ENCODE measurements around the gene SRRM5. TPM values are rescaled to one million over a fixed set of nuclear protein-coding genes. Genes with fewer than 3 reads are reported as not detected.
"Not testable (repeated sequence)": the region's sequence is repeated elsewhere in the genome, so short reads cannot be mapped to it uniquely, and the experiment has no call there.

The SRRM5 gene, protein sequence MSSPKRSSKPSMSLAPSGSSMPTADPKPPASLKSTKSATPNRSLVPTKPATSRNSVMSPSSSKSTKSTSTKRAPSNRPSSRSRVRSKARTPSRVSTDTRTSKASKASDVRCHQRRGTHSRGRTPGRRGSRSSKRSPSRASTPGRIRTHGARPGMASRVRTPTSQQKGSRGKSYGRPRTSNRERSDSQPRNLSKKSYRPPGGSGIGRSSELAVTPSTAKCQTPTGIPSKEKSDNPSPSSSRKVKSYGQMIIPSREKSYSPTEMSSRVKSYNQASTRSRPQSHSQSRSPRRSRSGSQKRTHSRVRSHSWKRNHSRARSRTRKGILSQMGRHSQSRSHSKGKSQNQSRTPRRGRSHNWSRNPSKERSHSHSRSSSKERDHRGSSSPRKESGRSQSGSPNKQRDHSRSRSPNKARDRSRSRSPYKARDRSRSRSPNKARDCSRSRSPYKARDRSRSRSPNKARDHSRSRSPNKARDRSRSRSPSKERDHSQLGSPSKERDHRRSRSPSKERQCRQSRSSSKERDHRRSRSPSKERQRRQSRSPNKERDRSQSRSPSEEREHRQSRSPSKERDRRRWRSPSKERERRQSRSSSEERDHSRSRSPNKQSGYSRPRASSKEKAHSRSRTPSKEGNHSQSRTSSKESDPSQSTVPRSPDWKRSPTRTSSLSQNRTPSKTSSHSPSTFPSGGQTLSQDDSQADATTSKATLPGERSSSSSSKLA
- 0.71 TPM for polyA plus RNA-seq (ENCODE audit: insufficient read length)

GRCh38 chr19:43611788-43612187, at the start of gene SRRM5:
TSS of gene SRRM5 (plus strand) at chr19:43612088. CDS start at chr19:43612122, 34 bp downstream.
- no peak for DNase-seq (ENCODE audit: low read depth)

- DNase-seq (ENCODE audit: low read depth): no peak
These were observed 49.6 kb upstream of the SRRM5 start for GRCh38 chr19:43562226-43562697.

DNA sequence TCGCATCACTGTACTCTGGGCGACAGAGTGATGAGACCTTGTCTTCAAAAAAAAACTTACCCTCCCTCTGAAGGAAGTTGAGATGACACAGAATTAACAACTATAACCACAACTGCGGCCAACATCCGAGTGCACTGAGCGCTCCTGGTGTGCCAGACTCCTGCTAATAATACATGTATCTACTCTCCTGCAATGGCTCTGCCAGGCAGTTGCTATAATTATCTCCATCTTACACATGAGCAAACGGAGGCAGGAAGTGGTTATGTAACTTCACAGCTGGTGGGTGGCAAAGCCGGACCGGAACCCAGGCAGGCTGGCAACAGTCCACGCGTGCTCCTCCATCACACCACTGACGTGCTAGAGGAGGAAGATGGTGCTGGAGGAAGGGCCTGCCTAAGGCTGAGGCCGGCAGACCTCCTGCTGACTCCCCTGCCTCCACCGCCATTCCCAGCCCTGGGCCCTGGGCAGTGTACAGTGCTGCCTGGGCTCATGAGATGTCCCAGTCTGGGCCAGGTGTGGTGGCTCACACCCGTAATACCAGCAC, 49.1 kb upstream of the SRRM5 start:
- DNase-seq (ENCODE audit: low read depth): peak; percentile 28

DNA sequence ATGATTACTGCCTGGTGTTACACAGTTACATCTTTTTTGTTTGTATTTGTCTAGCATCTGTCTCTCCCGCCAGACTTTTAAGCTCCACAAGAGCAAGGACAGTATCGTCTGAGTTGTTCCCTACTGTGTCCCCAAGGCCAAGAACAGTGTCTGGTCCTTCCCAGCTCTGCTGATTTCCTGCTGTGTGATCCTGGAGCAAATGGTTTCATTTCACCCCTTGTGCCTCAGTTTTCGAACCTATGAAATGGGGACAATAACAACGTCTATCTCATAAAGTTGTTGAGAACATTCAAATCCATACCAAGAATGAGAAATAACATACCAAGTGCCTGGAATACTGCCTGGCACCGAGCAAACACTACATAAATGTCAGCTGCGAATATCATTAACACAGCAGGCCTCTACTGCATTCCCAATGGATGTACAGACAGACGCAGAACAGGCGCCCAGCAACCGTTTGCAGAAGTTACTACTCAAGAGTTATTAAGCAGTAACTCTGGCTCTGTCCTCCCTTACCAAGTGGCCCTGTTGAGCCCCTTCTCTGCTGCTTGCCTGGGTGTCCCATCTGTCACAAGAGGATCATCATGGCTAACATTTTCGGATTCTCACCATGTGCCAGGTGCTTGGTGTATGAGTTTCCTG, 48.0 kb upstream of the SRRM5 start:
- no peak for DNase-seq (ENCODE audit: low read depth)

GRCh38 chr19:43564800-43565199, 47.1 kb upstream of the SRRM5 start:
- DNase-seq (ENCODE audit: low read depth): no peak

DNA sequence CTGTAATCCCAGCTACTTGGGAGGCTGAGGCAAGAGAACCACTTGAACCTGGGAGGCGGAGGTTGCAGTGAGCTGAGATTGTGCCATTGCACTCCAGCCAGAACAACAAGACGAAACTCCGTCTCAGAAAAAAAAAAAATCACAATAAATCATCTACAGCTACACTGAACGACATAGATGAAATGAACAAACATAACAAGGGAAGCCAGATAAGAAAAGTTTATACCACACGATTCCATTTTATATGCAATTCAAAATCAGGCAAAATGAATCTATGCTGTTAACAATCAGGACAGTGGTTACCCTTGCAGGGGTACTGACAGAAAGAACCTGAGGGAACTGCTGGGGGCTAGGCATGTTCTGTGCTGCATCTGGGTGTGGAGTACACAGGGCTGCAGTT, 42.2 kb upstream of the SRRM5 start:
- DNase-seq (ENCODE audit: low read depth): no peak

- DNase-seq (ENCODE audit: low read depth): no peak
These were observed 41.6 kb upstream of the SRRM5 start for GRCh38 chr19:43570174-43570791.

- no peak for DNase-seq (ENCODE audit: low read depth)
These were observed 39.7 kb upstream of the SRRM5 start for GRCh38 chr19:43572171-43572588.

- DNase-seq (ENCODE audit: low read depth): no peak
These were observed 37.3 kb upstream of the SRRM5 start for GRCh38 chr19:43574424-43575155.

DNA sequence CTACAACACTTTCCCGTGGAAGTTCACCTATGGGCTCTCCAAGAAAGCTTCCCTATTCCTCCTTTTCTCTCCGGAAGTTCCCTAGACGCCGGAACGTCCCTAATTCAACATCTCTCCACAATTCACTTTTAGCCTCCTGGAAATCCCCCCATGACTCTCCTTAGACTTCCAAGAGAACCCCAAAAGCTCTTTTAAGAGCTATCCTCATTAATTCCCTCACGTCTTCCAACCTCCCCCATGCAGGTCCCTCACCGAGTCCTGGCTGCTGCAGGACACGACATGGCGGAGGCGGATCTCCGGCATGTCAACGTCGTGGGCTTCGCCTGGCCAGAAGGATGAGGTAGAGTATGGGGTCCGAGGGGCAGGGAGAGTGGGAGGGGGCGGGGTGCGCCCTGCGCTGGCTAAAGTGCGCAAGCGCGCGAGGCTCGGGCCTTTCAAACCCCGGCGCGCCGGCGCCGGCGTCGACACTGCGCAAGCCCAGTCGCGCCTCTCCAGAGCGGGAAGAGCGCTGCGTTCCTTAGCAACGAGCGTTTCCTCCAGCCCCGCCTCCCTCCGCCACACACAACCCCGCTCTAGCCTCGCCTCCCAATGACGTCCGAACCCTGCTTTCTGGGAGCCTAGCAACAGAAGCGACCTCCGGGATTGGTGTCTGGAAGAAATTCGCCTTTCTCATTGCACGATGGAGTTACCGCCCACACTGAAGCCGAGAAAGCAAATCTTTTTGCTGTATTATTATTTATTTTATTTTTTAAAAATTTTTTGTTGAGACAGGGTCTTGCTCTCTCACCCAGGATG, 36.5 kb upstream of the SRRM5 start, which contains the start of the genes PINLYP and XRCC1:
PINLYP (plus strand) TSS at position 646 of the 795 bp plus-strand sequence. CDS start 1,391 bp downstream, outside the sequence.
XRCC1 (minus strand) TSS at position 372 of the 795 bp plus-strand sequence; CDS start at position 303, 69 bp downstream.
- DNase-seq (ENCODE audit: low read depth): peak; percentile 98

DNA sequence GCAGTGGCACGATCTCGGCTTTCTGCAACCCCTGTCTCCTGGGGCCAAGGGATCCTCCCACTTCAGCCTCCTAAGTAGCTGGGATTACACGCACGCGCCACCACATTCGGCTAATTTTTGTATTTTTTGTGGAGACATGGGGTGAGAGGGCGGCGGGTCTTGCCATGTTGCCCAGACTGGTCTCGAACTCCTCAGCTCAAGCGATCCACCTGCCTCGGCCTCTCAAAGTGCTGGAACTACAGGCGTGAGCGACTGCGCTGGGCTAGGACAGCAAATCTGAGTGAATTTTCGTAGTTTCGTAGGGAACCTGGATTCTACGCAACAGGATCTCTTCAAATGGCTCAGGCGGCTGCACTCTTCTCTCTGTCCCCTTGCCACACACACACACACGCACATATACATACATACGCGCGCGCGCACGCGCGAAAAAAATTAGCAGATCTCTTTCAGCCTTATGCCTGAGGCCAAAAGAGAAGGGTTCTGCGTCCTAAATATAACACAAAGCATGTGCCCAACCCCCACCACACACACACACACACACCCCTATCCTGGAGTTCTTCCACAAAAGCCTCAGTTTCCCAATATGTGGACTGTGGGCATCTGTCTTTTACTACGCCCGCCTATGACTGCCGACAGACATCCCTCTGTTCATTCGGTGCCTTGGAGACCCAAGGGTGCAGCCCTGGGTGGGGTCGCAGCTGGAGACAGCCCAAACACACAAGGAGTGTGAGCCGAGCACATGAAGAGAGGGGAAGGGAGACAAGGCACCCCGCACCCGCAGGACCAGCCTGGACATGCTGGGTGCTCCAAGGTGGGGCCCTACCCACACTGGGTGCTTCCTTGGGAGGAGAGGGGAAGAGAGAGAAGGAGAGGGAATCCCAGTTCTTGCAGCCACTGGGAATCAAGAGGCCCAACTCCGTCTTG, 35.7 kb upstream of the SRRM5 start:
- no peak for DNase-seq (ENCODE audit: low read depth)

GRCh38 chr19:43578787-43579186, 33.1 kb upstream of the SRRM5 start:
- no peak for DNase-seq (ENCODE audit: low read depth)

- DNase-seq (ENCODE audit: low read depth): no peak
These were observed 30.4 kb upstream of the SRRM5 start for GRCh38 chr19:43581467-43581866.

DNA sequence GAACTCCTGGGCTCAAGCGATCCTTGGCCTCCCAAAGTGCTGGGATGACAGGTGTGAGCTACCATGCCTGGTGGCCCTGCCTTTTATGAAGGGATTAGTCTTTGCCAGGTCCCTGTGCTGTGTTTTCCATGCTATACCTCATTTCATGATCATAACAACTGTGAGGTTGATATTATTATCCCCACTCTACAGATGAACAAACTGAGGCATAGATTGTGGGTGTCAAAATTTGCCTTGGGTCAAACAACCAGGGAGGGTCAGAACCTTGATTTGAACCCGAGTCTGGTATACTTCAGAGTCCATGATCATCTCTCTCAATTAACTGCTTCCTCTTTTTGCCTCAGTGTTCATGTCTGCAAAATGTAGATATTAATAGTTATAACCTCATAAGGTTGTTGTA, 29.4 kb upstream of the SRRM5 start:
- no peak for DNase-seq (ENCODE audit: low read depth)

DNA sequence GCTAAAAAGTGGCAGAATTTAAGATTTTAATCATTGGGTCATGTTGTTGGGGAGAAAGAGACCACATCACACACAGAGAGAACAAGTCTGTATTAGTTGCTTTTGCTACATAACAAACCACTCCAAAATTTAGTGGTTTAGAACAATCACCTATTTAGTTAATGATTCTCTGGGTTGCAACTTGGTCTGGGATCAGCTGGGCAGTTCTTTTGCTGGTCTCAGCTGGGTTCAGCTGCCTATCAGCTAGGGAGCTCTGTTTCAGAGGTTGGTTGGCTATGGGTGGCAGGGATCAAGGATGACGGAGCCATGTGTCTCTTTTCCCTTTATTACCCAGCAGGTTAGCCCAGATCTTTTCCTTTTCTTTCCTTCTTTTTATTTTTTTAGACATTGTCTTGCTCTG, 27.4 kb upstream of the SRRM5 start:
- DNase-seq (ENCODE audit: low read depth): no peak

GRCh38 chr19:43586346-43586745, 25.5 kb upstream of the SRRM5 start:
- no peak for DNase-seq (ENCODE audit: low read depth)

DNA sequence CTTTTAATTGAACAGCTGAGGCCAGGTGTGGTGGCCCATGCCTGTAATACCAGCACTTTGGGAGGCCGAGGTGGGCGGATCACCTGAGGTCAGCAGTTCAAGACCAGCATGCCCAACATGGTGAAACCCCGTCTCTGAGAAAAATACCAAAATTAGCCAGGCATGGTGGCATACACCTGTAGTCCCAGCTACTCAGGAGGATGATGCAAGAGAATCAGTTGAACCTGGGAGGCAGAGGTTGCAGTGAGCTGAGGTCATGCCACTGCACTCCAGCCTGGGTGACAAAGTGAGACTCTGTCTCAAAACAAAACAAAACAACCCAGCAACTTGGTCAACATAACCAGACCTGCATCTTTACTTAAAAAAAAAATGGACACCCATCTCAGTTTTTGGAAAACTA, 24.9 kb upstream of the SRRM5 start:
- not testable (repeated sequence) for DNase-seq (ENCODE audit: low read depth)

DNA sequence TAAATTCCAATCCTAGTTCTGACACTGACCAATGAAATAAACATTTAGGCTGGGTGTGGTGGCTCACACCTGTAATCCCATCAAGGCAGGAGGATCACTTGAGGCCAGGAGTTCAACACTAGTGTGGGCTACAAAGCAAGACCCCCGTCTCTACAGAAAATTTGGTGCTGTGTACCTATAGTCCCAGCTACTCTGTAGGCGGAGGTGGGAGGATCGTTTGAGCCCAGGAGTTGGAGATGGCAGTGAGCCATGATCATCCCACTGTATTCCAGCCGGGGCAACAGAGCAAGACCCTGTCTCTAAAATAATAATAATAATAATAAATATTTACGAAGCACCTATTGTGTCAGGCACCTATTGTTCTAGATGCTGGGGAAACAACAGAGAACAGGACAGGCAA, 22.6 kb upstream of the SRRM5 start:
- no peak for DNase-seq (ENCODE audit: low read depth)

DNA sequence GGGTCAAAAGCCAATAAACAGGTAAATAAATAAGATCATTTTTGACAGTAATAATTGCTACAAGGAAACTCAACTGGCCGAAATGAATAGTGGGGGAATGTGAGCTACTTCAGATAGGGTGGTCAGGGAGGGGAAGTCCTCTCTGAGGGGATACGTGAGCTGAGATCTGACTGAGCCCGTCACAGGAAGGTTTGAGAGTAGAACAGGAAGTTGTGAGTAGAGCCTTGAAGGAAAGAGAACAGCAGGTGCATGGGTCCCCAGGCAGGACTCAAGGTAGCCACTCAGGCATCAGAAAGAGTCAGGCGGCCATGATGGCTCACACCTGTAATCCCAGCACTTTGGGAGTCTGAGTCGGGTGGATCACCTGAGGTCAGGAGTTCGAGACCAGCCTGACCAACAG, 22.2 kb upstream of the SRRM5 start:
- no peak for DNase-seq (ENCODE audit: low read depth)

All from forelimb muscle (tissue), 1 donor.